Measurements from ENCODE around the gene CATSPERD. TPM values are rescaled to one million over a fixed set of nuclear protein-coding genes. Genes with fewer than 3 reads are reported as not detected.

CATSPERD gene
- total and polyA plus RNA-seq, 9 of the 15 experiments (the other 6 are each of a cell fraction or from before 2014, with no cell fraction given): not detected

DNA sequence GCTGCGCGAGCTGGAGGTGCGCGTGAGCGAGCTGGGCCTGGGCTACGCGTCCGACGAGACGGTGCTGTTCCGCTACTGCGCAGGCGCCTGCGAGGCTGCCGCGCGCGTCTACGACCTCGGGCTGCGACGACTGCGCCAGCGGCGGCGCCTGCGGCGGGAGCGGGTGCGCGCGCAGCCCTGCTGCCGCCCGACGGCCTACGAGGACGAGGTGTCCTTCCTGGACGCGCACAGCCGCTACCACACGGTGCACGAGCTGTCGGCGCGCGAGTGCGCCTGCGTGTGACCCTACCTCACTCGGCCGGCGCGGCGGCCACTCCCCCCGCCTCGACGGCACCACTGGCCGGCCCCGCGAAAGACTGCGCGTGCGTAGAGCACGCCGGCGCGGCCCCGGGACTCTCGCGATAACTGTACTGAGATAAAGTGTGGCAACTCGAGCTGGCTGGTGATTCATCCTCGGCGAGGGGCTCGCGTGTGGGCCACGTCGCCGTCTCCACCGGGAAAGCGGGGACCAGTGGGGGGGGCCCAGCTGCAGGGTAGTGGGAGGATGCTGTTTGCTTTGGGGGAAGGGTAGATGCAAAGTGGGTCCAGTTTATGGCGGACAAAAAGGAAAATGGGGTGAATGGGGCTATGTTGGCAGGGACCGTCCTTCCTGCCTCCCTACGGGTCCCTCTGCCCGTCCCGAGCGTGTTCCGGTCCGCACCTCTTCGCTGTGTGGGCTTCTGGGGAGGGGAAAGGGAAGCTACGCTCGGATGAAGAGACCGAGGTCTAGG, 107.6 kb downstream of the CATSPERD start (continued):
- no peak for TF ChIP-seq ZNF140 (CRISPR knock-in tag; IDR thresholded peaks at IDR 0.05)
- TF ChIP-seq, protein P1, sequence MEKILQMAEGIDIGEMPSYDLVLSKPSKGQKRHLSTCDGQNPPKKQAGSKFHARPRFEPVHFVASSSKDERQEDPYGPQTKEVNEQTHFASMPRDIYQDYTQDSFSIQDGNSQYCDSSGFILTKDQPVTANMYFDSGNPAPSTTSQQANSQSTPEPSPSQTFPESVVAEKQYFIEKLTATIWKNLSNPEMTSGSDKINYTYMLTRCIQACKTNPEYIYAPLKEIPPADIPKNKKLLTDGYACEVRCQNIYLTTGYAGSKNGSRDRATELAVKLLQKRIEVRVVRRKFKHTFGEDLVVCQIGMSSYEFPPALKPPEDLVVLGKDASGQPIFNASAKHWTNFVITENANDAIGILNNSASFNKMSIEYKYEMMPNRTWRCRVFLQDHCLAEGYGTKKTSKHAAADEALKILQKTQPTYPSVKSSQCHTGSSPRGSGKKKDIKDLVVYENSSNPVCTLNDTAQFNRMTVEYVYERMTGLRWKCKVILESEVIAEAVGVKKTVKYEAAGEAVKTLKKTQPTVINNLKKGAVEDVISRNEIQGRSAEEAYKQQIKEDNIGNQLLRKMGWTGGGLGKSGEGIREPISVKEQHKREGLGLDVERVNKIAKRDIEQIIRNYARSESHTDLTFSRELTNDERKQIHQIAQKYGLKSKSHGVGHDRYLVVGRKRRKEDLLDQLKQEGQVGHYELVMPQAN (IDR thresholded peaks at IDR 0.05; ENCODE audit: borderline replicate concordance): peak; percentile 18; the same call in 1 of the 2 replicates
- no peak for TF ChIP-seq HNRNPL (IDR thresholded peaks at IDR 0.05; ENCODE audit: low read depth, low read length)
- TF ChIP-seq ZNF717 (CRISPR knock-in tag; IDR thresholded peaks at IDR 0.05): no peak
- no peak for TF ChIP-seq TCF7L2 (IDR thresholded peaks at IDR 0.05; ENCODE audit: low read depth, low read length)
- TF ChIP-seq, protein P2, sequence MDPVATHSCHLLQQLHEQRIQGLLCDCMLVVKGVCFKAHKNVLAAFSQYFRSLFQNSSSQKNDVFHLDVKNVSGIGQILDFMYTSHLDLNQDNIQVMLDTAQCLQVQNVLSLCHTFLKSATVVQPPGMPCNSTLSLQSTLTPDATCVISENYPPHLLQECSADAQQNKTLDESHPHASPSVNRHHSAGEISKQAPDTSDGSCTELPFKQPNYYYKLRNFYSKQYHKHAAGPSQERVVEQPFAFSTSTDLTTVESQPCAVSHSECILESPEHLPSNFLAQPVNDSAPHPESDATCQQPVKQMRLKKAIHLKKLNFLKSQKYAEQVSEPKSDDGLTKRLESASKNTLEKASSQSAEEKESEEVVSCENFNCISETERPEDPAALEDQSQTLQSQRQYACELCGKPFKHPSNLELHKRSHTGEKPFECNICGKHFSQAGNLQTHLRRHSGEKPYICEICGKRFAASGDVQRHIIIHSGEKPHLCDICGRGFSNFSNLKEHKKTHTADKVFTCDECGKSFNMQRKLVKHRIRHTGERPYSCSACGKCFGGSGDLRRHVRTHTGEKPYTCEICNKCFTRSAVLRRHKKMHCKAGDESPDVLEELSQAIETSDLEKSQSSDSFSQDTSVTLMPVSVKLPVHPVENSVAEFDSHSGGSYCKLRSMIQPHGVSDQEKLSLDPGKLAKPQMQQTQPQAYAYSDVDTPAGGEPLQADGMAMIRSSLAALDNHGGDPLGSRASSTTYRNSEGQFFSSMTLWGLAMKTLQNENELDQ (CRISPR knock-in tag; IDR thresholded peaks at IDR 0.05; ENCODE audit: borderline replicate concordance): no peak
- TF ChIP-seq NR2C1 (IDR thresholded peaks at IDR 0.05): no peak
- TF ChIP-seq NR2C1 (tag; IDR thresholded peaks at IDR 0.05): no peak
- no peak for TF ChIP-seq PCBP2 (IDR thresholded peaks at IDR 0.05; ENCODE audit: low read depth, low read length, poor library complexity, severe bottlenecking)
- no peak for TF ChIP-seq ZNF408 (CRISPR knock-in tag; IDR thresholded peaks at IDR 0.05; ENCODE audit: low read depth)
- no peak for TF ChIP-seq CHCHD3 (CRISPR knock-in tag; IDR thresholded peaks at IDR 0.05)
- TF ChIP-seq POLR2A (conservative IDR thresholded peaks at IDR 0.05): peak; percentile 99
- no peak for TF ChIP-seq TCF7 (IDR thresholded peaks at IDR 0.05; ENCODE audit: borderline replicate concordance)
- TF ChIP-seq PTTG1 (tag; IDR thresholded peaks at IDR 0.05; ENCODE audit: low read depth): no peak
- no peak for TF ChIP-seq FOS (IDR thresholded peaks at IDR 0.05; ENCODE audit: extremely low read depth, insufficient read length)
- TF ChIP-seq, protein P3, sequence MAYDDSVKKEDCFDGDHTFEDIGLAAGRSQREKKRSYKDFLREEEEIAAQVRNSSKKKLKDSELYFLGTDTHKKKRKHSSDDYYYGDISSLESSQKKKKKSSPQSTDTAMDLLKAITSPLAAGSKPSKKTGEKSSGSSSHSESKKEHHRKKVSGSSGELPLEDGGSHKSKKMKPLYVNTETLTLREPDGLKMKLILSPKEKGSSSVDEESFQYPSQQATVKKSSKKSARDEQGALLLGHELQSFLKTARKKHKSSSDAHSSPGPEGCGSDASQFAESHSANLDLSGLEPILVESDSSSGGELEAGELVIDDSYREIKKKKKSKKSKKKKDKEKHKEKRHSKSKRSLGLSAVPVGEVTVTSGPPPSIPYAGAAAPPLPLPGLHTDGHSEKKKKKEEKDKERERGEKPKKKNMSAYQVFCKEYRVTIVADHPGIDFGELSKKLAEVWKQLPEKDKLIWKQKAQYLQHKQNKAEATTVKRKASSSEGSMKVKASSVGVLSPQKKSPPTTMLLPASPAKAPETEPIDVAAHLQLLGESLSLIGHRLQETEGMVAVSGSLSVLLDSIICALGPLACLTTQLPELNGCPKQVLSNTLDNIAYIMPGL (CRISPR knock-in tag; IDR thresholded peaks at IDR 0.05): peak; percentile 84
- no peak for TF ChIP-seq PPARD (CRISPR knock-in tag; IDR thresholded peaks at IDR 0.05)
- TF ChIP-seq ERF (CRISPR knock-in tag; IDR thresholded peaks at IDR 0.05): peak; percentile 77; the same call in 1 of the 2 replicates
- TF ChIP-seq PTRF (tag; IDR thresholded peaks at IDR 0.05): no peak
- TF ChIP-seq, protein P4, sequence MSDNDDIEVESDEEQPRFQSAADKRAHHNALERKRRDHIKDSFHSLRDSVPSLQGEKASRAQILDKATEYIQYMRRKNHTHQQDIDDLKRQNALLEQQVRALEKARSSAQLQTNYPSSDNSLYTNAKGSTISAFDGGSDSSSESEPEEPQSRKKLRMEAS (CRISPR knock-in tag; IDR thresholded peaks at IDR 0.05): peak; percentile 84
- no peak for TF ChIP-seq KDM2B (CRISPR knock-in tag; IDR thresholded peaks at IDR 0.05)
- TF ChIP-seq HMG20B (CRISPR knock-in tag; IDR thresholded peaks at IDR 0.05): no peak
- peak; percentile 97 for TF ChIP-seq POLR2H (tag; IDR thresholded peaks at IDR 0.05; ENCODE audit: low read depth)
- peak; percentile 50; the same call in 1 of the 2 replicates for TF ChIP-seq NCOR1 (IDR thresholded peaks at IDR 0.05)

Data from K562 (cell line).